HepG2 (cell line): ENCODE results near the gene UGCG. TPM values are rescaled to one million over a fixed set of nuclear protein-coding genes. Genes with fewer than 3 reads are reported as not detected.

Experiments
- CBFB ChIP-seq: sonication (generic); formaldehyde crosslinking; IDR thresholded peaks from 2 replicates; pipeline ENCODE4 v1.4.0; 2020; ENCODE audit warnings: missing genetic modification reagents
- DNMT1 ChIP-seq: sonication (generic); formaldehyde crosslinking; IDR thresholded peaks from 2 replicates; pipeline ENCODE4 v1.5.1; 2020; ENCODE audit warnings: mild to moderate bottlenecking, missing genetic modification reagents
- RAD21 ChIP-seq: fragments of 450-650 bp; formaldehyde crosslinking; IDR thresholded peaks from 2 replicates; pipeline ENCODE4 v1.5.0; 2020; ENCODE audit warnings: mild to moderate bottlenecking
- SP5 ChIP-seq: IDR thresholded peaks from 2 replicates; pipeline ENCODE4 v1.6.1; 2016; ENCODE audit warnings: low read depth, borderline replicate concordance
- ZNF609 ChIP-seq: sonication (generic); formaldehyde crosslinking; IDR thresholded peaks from 2 replicates; pipeline ENCODE4 v1.4.0; 2020; ENCODE audit warnings: mild to moderate bottlenecking, missing genetic modification reagents, borderline replicate concordance
- ZSCAN31 ChIP-seq: sonication (generic); formaldehyde crosslinking; IDR thresholded peaks from 2 replicates; pipeline ENCODE4 v1.5.0; 2020; ENCODE audit warnings: low read depth, mild to moderate bottlenecking, missing genetic modification reagents
- polyA plus RNA-seq, 8 experiments: library from polyadenylated mRNA; depleted of rRNA in 3 of 8; stranded (reverse) in 7 of 8; unstranded in 1 of 8; fragments of >200 nt; fragmentation: Illumina TruSeq in 4 of 8; extraction: Trizol in 4 of 8; gene quantifications; 2 replicates each; pipeline versions ENCODE4 v1.2.1 to v1.2.3, GENCODE V29; 2011 to 2016; ENCODE audit warnings: low read depth in 4 of 8, missing spikeins in 1 of 8, mixed read lengths in 1 of 8; ENCODE audit not compliant: insufficient read depth in 1 of 8
- total RNA-seq, 5 experiments: library from RNA; depleted of rRNA; stranded (reverse); fragments of >200 nt; fragmentation: Illumina TruSeq; extraction: Trizol; gene quantifications; 2 replicates each; pipeline ENCODE4 v1.2.3, GENCODE V29; 2016; ENCODE audit warnings: low read depth in 1 of 5
- TF ChIP-seq, protein P1 (sequence below): sonication (generic); formaldehyde crosslinking; IDR thresholded peaks from 2 replicates; pipeline ENCODE4 v1.5.0; 2020; ENCODE audit warnings: missing genetic modification reagents
- TF ChIP-seq, protein P2 (sequence below): sonication (generic); formaldehyde crosslinking; IDR thresholded peaks from 2 replicates; pipeline ENCODE4 v1.5.0; 2020; ENCODE audit warnings: missing genetic modification reagents
- TF ChIP-seq, protein P3 (sequence below): sonication (generic); formaldehyde crosslinking; IDR thresholded peaks from 2 replicates; pipeline ENCODE4 v1.8.0; 2022; ENCODE audit warnings: missing genetic modification reagents, mild to moderate bottlenecking, moderate library complexity, borderline replicate concordance
- TF ChIP-seq, protein P4 (sequence below): sonication (generic); formaldehyde crosslinking; IDR thresholded peaks from 2 replicates; pipeline ENCODE4 v1.5.1; 2020; ENCODE audit warnings: missing genetic modification reagents, mild to moderate bottlenecking, borderline replicate concordance
- TF ChIP-seq, protein P5 (sequence below): sonication (generic); formaldehyde crosslinking; IDR thresholded peaks from 2 replicates; pipeline ENCODE4 v1.4.0; 2020; ENCODE audit warnings: missing genetic modification reagents, borderline replicate concordance

Gene UGCG
- total and polyA plus RNA-seq, 2 of the 13 experiments (the other 11 are each of a cell fraction or from before 2014, with no cell fraction given), result 10.5 to 13.9 TPM

DNA sequence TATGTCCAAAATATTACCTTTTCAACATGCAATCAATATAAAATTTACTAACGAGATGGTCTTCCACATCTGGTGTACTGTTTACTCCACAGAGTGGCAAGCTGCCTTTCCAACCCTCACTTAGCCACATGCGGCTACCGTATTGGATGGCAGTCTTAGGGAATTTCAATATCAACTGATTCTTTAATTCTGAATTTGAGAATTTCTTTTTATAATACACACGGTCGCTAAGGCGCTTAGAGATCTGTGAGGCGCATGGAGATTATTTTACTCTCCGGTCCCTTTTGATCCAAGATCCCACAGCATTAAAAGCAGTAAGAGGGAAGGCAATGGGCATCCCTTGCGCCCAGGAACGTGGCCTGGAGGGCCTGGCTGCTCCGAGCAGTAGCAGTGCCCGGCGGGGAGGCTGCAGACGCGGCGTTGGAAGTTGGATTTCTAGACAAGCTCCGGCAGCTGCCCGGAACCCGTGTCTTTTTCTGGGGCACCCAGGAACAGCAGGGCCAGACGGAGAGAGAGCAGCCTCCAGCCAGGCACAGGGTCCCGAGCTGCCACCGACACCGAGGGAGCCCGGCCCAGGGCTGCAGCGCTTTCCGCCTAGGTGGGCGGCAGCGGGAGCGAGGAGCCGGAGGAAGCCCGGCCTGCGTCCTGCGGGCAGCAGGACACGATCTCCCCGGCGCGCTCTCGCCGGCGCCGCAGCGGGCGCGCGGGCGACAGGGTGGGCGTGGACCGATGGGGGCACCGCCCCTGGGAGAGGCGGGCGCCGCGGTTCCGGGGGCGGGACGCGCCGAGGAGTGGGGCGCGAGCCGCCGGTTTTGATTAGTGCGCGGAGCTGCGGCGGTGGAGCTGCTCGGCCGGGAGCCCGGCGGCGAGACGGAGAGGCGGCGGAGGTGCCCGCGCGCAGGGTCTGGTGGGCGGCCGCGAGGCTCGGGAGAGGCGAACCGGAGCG, at the start of gene UGCG (continued):
- peak; percentile 49; the same call in 1 of the 2 replicates for TF ChIP-seq RAD21
- peak; percentile 39; the same call in 1 of the 2 replicates for TF ChIP-seq CBFB
- TF ChIP-seq, protein P1, sequence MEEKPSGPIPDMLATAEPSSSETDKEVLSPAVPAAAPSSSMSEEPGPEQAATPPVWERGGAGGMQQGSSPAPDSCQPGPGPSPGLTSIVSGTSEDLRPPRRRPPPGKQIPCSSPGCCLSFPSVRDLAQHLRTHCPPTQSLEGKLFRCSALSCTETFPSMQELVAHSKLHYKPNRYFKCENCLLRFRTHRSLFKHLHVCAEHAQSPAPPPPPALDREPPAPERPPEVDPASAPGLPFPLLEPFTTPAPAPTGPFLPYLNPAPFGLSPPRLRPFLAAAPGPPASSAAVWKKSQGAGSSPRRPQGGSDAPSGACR (CRISPR knock-in tag), result no peak
- TF ChIP-seq ZSCAN31 (CRISPR knock-in tag), result peak; percentile 98
- TF ChIP-seq ZNF609 (CRISPR knock-in tag), result no peak; the same call in 1 of the 2 replicates
- TF ChIP-seq DNMT1 (CRISPR knock-in tag), result no peak
- TF ChIP-seq, protein P2, sequence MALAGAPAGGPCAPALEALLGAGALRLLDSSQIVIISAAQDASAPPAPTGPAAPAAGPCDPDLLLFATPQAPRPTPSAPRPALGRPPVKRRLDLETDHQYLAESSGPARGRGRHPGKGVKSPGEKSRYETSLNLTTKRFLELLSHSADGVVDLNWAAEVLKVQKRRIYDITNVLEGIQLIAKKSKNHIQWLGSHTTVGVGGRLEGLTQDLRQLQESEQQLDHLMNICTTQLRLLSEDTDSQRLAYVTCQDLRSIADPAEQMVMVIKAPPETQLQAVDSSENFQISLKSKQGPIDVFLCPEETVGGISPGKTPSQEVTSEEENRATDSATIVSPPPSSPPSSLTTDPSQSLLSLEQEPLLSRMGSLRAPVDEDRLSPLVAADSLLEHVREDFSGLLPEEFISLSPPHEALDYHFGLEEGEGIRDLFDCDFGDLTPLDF (CRISPR knock-in tag), result peak; percentile 75
- TF ChIP-seq, protein P3, sequence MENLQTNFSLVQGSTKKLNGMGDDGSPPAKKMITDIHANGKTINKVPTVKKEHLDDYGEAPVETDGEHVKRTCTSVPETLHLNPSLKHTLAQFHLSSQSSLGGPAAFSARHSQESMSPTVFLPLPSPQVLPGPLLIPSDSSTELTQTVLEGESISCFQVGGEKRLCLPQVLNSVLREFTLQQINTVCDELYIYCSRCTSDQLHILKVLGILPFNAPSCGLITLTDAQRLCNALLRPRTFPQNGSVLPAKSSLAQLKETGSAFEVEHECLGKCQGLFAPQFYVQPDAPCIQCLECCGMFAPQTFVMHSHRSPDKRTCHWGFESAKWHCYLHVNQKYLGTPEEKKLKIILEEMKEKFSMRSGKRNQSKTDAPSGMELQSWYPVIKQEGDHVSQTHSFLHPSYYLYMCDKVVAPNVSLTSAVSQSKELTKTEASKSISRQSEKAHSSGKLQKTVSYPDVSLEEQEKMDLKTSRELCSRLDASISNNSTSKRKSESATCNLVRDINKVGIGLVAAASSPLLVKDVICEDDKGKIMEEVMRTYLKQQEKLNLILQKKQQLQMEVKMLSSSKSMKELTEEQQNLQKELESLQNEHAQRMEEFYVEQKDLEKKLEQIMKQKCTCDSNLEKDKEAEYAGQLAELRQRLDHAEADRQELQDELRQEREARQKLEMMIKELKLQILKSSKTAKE (CRISPR knock-in tag), result no peak
- TF ChIP-seq, protein P4, sequence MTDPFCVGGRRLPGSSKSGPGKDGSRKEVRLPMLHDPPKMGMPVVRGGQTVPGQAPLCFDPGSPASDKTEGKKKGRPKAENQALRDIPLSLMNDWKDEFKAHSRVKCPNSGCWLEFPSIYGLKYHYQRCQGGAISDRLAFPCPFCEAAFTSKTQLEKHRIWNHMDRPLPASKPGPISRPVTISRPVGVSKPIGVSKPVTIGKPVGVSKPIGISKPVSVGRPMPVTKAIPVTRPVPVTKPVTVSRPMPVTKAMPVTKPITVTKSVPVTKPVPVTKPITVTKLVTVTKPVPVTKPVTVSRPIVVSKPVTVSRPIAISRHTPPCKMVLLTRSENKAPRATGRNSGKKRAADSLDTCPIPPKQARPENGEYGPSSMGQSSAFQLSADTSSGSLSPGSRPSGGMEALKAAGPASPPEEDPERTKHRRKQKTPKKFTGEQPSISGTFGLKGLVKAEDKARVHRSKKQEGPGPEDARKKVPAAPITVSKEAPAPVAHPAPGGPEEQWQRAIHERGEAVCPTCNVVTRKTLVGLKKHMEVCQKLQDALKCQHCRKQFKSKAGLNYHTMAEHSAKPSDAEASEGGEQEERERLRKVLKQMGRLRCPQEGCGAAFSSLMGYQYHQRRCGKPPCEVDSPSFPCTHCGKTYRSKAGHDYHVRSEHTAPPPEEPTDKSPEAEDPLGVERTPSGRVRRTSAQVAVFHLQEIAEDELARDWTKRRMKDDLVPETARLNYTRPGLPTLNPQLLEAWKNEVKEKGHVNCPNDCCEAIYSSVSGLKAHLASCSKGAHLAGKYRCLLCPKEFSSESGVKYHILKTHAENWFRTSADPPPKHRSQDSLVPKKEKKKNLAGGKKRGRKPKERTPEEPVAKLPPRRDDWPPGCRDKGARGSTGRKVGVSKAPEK (CRISPR knock-in tag), result peak; percentile 91
- TF ChIP-seq SP5, result peak; percentile 61; the same call in 1 of the 2 replicates
- TF ChIP-seq, protein P5, sequence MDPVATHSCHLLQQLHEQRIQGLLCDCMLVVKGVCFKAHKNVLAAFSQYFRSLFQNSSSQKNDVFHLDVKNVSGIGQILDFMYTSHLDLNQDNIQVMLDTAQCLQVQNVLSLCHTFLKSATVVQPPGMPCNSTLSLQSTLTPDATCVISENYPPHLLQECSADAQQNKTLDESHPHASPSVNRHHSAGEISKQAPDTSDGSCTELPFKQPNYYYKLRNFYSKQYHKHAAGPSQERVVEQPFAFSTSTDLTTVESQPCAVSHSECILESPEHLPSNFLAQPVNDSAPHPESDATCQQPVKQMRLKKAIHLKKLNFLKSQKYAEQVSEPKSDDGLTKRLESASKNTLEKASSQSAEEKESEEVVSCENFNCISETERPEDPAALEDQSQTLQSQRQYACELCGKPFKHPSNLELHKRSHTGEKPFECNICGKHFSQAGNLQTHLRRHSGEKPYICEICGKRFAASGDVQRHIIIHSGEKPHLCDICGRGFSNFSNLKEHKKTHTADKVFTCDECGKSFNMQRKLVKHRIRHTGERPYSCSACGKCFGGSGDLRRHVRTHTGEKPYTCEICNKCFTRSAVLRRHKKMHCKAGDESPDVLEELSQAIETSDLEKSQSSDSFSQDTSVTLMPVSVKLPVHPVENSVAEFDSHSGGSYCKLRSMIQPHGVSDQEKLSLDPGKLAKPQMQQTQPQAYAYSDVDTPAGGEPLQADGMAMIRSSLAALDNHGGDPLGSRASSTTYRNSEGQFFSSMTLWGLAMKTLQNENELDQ (CRISPR knock-in tag), result no peak
